ENCODE measurements around the gene HNRNPH3. TPM values are rescaled to one million over a fixed set of nuclear protein-coding genes. Genes with fewer than 3 reads are reported as not detected.
A peak's percentile ranks its signal among the peaks of the same experiment; 100 is the strongest.

HNRNPH3 gene
- total RNA-seq, 2 donors from 2014 or later = 29.7 to 34.8 TPM

DNA sequence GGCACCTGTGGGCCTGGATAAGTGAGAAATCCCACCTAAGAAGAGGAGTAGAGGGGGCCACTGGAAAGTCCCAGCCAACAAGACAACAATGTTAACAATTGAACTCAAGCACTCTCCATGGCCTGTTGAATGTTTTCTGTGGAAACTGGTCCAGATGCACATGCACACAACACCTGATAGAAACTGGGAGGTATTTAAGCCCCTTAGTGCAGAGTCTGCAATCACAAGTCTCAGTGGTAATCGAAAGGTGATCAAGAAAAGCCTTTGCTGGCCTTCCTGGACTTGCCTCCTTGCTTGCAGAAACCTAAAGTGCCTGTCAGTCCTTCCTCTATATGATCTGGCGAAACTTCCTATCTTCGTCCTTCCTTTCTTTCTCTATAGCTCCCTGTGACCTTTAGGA, 30.6 kb upstream of the HNRNPH3 start:
- H3K9me3 ChIP-seq = no peaks in the 10 kb centered on the region
- no peaks in the 10 kb centered on the region for H3K27me3 ChIP-seq
- H3K36me3 ChIP-seq = no peaks in the 10 kb centered on the region
- no peak overlapping the region for H3K27ac ChIP-seq
- H3K4me1 ChIP-seq = no peaks in the 10 kb centered on the region
- TF ChIP-seq CTCF (IDR thresholded peaks at IDR 0.05) = no peak
- DNase-seq (ENCODE audit: low spot score) = no peak
- no peak overlapping the region for H3K4me3 ChIP-seq

GRCh38 chr10:68301790-68302502, 29.9 kb upstream of the HNRNPH3 start:
- DNase-seq (ENCODE audit: low spot score) = no peak
- TF ChIP-seq CTCF (IDR thresholded peaks at IDR 0.05) = peak; percentile 41 to 67
- no peaks in the 10 kb centered on the region for H3K4me1 ChIP-seq
- H3K27me3 ChIP-seq = no peaks in the 10 kb centered on the region
- no peak overlapping the region for H3K4me3 ChIP-seq
- H3K27ac ChIP-seq = no peak overlapping the region
- H3K9me3 ChIP-seq = no peaks in the 10 kb centered on the region
- H3K36me3 ChIP-seq = no peaks in the 10 kb centered on the region

GRCh38 chr10:68302503-68302823, 29.4 kb upstream of the HNRNPH3 start:
- TF ChIP-seq CTCF (IDR thresholded peaks at IDR 0.05) = peak in 1 of 2 donors; percentile 3
- no peaks in the 10 kb centered on the region for H3K9me3 ChIP-seq
- no peak overlapping the region for H3K27ac ChIP-seq
- no peaks in the 10 kb centered on the region for H3K4me1 ChIP-seq
- H3K4me3 ChIP-seq = no peak overlapping the region
- DNase-seq (ENCODE audit: low spot score) = no peak
- no peaks in the 10 kb centered on the region for H3K27me3 ChIP-seq
- no peaks in the 10 kb centered on the region for H3K36me3 ChIP-seq

DNA sequence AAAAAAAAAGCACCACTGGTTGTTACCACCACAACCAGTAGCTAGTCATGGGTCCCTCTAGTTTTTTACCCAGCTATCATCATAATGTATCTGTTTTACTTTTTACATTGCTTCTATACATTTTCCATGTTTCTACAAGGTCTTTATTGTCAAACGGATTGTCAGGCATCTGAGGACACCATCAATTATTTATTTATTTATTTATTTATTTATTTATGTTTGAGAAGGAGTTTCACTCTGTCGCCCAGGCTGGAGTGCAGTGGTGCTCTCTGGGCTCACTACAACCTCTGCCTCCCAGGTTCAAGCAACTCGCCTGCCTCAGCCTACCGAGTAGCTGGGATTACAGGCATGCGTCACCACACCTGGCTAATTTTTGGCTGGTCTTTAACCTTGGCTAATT, 29.0 kb upstream of the HNRNPH3 start:
- no peak for TF ChIP-seq CTCF (IDR thresholded peaks at IDR 0.05)
- no peak overlapping the region for H3K27ac ChIP-seq

DNA sequence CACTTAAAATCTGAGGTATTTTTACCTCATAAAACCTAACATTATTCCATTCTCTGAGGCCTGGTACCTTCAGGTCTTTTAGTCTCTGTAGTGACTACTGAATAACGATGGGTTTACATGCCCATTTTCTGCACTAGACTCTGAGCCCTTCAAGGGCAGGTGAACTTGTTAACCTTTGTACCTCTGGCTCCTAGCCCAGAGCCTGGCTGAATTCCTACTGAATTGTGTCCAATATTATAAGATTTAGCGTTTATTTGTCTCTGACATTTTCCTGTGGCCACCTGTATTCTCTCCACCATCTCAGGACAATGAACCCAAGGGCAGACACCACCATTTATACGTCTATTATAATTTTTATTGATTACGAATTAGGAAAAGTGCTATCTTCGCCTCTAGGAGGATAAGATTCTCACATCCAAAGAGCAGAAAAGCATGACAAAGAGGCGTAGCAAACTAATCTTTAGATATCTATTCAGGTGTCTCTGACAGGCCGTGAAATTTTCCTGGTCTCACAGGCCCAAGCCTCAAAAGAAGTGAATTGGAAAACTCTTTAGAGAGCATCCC, 27.9 kb upstream of the HNRNPH3 start:
- Histone ChIP-seq H3K27ac (no peak overlapping the region), H3K4me3 (no peak overlapping the region), H3K9me3 (no peaks in the 10 kb centered on the region), H3K36me3 (no peaks in the 10 kb centered on the region), H3K27me3 (no peaks in the 10 kb centered on the region), H3K4me1 (no peaks in the 10 kb centered on the region)
- no peak for TF ChIP-seq CTCF (IDR thresholded peaks at IDR 0.05)
- no peak for DNase-seq (ENCODE audit: low spot score)

More for the DNA sequence above, 29.0 kb upstream of the HNRNPH3 start:
- Histone ChIP-seq H3K36me3 (no peaks in the 10 kb centered on the region), H3K27me3 (no peaks in the 10 kb centered on the region), H3K4me3 (no peak overlapping the region), H3K9me3 (no peaks in the 10 kb centered on the region), H3K4me1 (no peaks in the 10 kb centered on the region)
- DNase-seq (ENCODE audit: low spot score) = no peak

- DNase-seq (ENCODE audit: low spot score) = no peak
- Histone ChIP-seq H3K36me3 (no peaks in the 10 kb centered on the region), H3K4me3 (no peak overlapping the region), H3K4me1 (no peaks in the 10 kb centered on the region), H3K9me3 (no peaks in the 10 kb centered on the region), H3K27me3 (no peaks in the 10 kb centered on the region), H3K27ac (no peak overlapping the region)
- no peak for TF ChIP-seq CTCF (IDR thresholded peaks at IDR 0.05)
Measured at GRCh38 chr10:68305854-68306253, 26.0 kb upstream of the HNRNPH3 start.
